Tibial nerve (tissue), 4 donors: ENCODE measurements around the gene PRKCB. TPM values are rescaled to one million over a fixed set of nuclear protein-coding genes. Genes with fewer than 3 reads are reported as not detected.

Source experiments
- DNase-seq, 2 donors: peaks; one replicate each; pipeline ENCODE4 v3.0.0-alpha.2; 2019; ENCODE audit warnings: low spot score in 2 of 2
- H3K27ac ChIP-seq, 4 donors: fragments of 200-600 bp; sonication (generic) in 3 of 4; one replicate each; pipeline ENCODE4 v1.5.1; 2017 to 2019; ENCODE audit warnings: mild to moderate bottlenecking in 1 of 4
- H3K27me3 ChIP-seq, 2 donors: fragments of 200-600 bp; sonication (generic) in 1 of 2; one replicate each; pipeline versions ENCODE4 v1.5.1 to v1.6.0; 2017 to 2019
- H3K36me3 ChIP-seq, 3 donors: fragments of 200-600 bp; sonication (generic); one replicate each; pipeline ENCODE4 v1.5.1; 2018 to 2019
- H3K4me1 ChIP-seq, 4 donors: fragments of 200-600 bp; sonication (generic) in 3 of 4; one replicate each; pipeline ENCODE4 v1.5.1; 2017 to 2019
- H3K4me3 ChIP-seq, 4 donors: fragments of 200-600 bp; sonication (generic) in 3 of 4; one replicate each; pipeline ENCODE4 v1.5.1; 2017 to 2019; ENCODE audit warnings: mild to moderate bottlenecking in 1 of 4, moderate library complexity in 1 of 4
- H3K9me3 ChIP-seq, 4 donors: fragments of 200-600 bp; sonication (generic) in 3 of 4; one replicate each; pipeline ENCODE4 v1.5.1; 2017 to 2019
- CTCF ChIP-seq, 5 experiments: fragments of 200-600 bp in 3 of 5; fragments of 450-650 bp in 2 of 5; sonication (generic) in 3 of 5; IDR thresholded peaks; one replicate each; pipeline ENCODE4 v1.5.1; 2016 to 2019; ENCODE audit warnings: antibody characterized with exemption in 5 of 5, mild to moderate bottlenecking in 3 of 5, moderate library complexity in 2 of 5
- EP300 ChIP-seq, 2 donors: sonication (generic); formaldehyde crosslinking; IDR thresholded peaks; one replicate each; pipeline ENCODE4 v1.6.1; 2017; ENCODE audit warnings: antibody characterized with exemption in 2 of 2, mild to moderate bottlenecking in 1 of 2
- POLR2A ChIP-seq, 2 donors: fragments of 450-650 bp; IDR thresholded peaks; one replicate each; pipeline ENCODE4 v1.6.1; 2017; ENCODE audit warnings: antibody characterized with exemption in 2 of 2, mild to moderate bottlenecking in 2 of 2, moderate library complexity in 2 of 2
- WGBS, 2 donors: methylation state at CpG; one replicate each; pipeline ENCODE4 v1.1.5; 2018; 5-methylcytosine and 5-hydroxymethylcytosine counted together
- total RNA-seq, 4 donors: library from RNA; depleted of rRNA; stranded (reverse); fragments of >200 nt; gene quantifications; one replicate each; pipeline ENCODE4 v1.1.0, GENCODE V29; 2016

The PRKCB gene
- total RNA-seq, 4 donors from 2014 or later = 2.7 to 6.9 (median 4.3) TPM

- Histone ChIP-seq H3K27me3 (no peaks in the 10 kb centered on the region), H3K4me1 (no peaks in the 10 kb centered on the region), H3K36me3 (no peaks in the 10 kb centered on the region), H3K9me3 (no peaks in the 10 kb centered on the region), H3K27ac (no peak overlapping the region), H3K4me3 (no peak overlapping the region)
- WGBS, 2 donors = 79 to 82% methylated on average over 5 of the region's 5 CpGs
- TF ChIP-seq POLR2A (IDR thresholded peaks at IDR 0.05) = no peak
- TF ChIP-seq CTCF (IDR thresholded peaks at IDR 0.05) = no peak
- TF ChIP-seq EP300 (IDR thresholded peaks at IDR 0.05) = no peak
- DNase-seq = no peak
Measured at GRCh38 chr16:24141466-24141865, 305.7 kb downstream of the PRKCB start.

GRCh38 chr16:24141917-24142316 is 306.1 kb downstream of the PRKCB start:
- no peak for DNase-seq
- no peak overlapping the region for H3K4me3 ChIP-seq
- H3K9me3 ChIP-seq = no peaks in the 10 kb centered on the region
- TF ChIP-seq EP300 (IDR thresholded peaks at IDR 0.05) = no peak
- no peak for TF ChIP-seq POLR2A (IDR thresholded peaks at IDR 0.05)
- no peak for TF ChIP-seq CTCF (IDR thresholded peaks at IDR 0.05)
- H3K27ac ChIP-seq = no peak overlapping the region
- H3K36me3 ChIP-seq = no peaks in the 10 kb centered on the region
- 94 to 96% methylated on average over 2 of the region's 2 CpGs for WGBS, 2 donors
- no peaks in the 10 kb centered on the region for H3K4me1 ChIP-seq
- H3K27me3 ChIP-seq = no peaks in the 10 kb centered on the region

- no peak overlapping the region for H3K4me3 ChIP-seq
- TF ChIP-seq POLR2A (IDR thresholded peaks at IDR 0.05) (no peak), CTCF (IDR thresholded peaks at IDR 0.05) (no peak), EP300 (IDR thresholded peaks at IDR 0.05) (no peak)
- no peaks in the 10 kb centered on the region for H3K9me3 ChIP-seq
- H3K27ac ChIP-seq = no peak overlapping the region
- no peak for DNase-seq
- H3K36me3 ChIP-seq = no peaks in the 10 kb centered on the region
- no peaks in the 10 kb centered on the region for H3K4me1 ChIP-seq
- no peaks in the 10 kb centered on the region for H3K27me3 ChIP-seq
- 90 to 91% methylated on average over 3 of the region's 3 CpGs for WGBS, 2 donors
Measured at GRCh38 chr16:24145927-24146326, 310.1 kb downstream of the PRKCB start.

- no peaks in the 10 kb centered on the region for H3K4me1 ChIP-seq
- H3K9me3 ChIP-seq = no peaks in the 10 kb centered on the region
- no peak overlapping the region for H3K27ac ChIP-seq
- peak in 1 of 2 donors; percentile 5 for DNase-seq
- H3K36me3 ChIP-seq = no peaks in the 10 kb centered on the region
- H3K27me3 ChIP-seq = no peaks in the 10 kb centered on the region
- no peak for TF ChIP-seq CTCF (IDR thresholded peaks at IDR 0.05)
- TF ChIP-seq POLR2A (IDR thresholded peaks at IDR 0.05) = no peak
- TF ChIP-seq EP300 (IDR thresholded peaks at IDR 0.05) = no peak
- 65 to 71% methylated on average over 7 of the region's 7 CpGs for WGBS, 2 donors
- no peak overlapping the region for H3K4me3 ChIP-seq
Measured at GRCh38 chr16:24146518-24146917, 310.7 kb downstream of the PRKCB start.

- no peak overlapping the region for H3K4me3 ChIP-seq
- H3K4me1 ChIP-seq = no peaks in the 10 kb centered on the region
- H3K36me3 ChIP-seq = no peaks in the 10 kb centered on the region
- TF ChIP-seq EP300 (IDR thresholded peaks at IDR 0.05) (no peak), CTCF (IDR thresholded peaks at IDR 0.05) (no peak), POLR2A (IDR thresholded peaks at IDR 0.05) (no peak)
- no peak overlapping the region for H3K27ac ChIP-seq
- 80 to 81% methylated on average over 3 of the region's 3 CpGs for WGBS, 2 donors
- no peaks in the 10 kb centered on the region for H3K9me3 ChIP-seq
- DNase-seq = no peak
- no peaks in the 10 kb centered on the region for H3K27me3 ChIP-seq
Measured at GRCh38 chr16:24149102-24149501, 313.3 kb downstream of the PRKCB start.
